COR-L47 (cell line): ENCODE measurements around the gene NF1.
A peak's percentile ranks its signal among the peaks of the same experiment; 100 is the strongest.

Experiments
- DNase-seq: peaks from one replicate; lab custom pipeline; 2025; lab: John Stamatoyannopoulos, UW

Gene NF1

DNA sequence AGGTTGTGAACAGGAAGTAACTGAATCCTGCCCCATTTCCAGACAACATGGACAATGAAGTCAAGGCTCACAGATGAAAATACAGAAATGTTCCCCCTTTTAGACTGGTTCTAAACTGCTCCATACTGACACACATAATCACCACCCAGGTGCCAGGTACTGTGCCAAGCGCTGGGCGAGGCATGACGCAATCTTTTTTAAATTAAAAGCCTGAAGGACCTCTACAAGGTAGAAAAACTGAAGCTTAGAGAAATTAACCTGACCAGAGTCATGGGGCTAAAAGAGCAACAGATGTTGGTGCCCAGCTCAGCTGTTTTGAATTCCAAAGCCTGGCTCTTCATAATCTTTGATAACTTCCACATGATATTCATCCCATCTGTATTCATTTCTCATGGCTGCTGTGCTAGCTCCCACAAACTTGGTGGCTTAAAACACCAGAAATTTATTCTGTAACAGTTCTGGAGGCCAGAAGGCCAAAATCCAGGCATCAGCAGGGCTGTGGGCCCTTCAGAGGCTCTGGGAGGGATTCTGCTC is 291.8 kb downstream of the NF1 start:
- no peak for DNase-seq

- DNase-seq: no peak
Measured at GRCh38 chr17:31387438-31387837, 292.7 kb downstream of the NF1 start.

- no peak for DNase-seq
Measured at GRCh38 chr17:31388351-31388750, 293.6 kb downstream of the NF1 start.

- peak; percentile 7 for DNase-seq
Measured at GRCh38 chr17:31388770-31389656, 294.2 kb downstream of the NF1 start.

- no peak for DNase-seq
Measured at GRCh38 chr17:31389657-31390381, 295.0 kb downstream of the NF1 start.

GRCh38 chr17:31390426-31390747 is 295.6 kb downstream of the NF1 start:
- no peak for DNase-seq

- no peak for DNase-seq
Measured at GRCh38 chr17:31390748-31391495, 296.1 kb downstream of the NF1 start.

DNA sequence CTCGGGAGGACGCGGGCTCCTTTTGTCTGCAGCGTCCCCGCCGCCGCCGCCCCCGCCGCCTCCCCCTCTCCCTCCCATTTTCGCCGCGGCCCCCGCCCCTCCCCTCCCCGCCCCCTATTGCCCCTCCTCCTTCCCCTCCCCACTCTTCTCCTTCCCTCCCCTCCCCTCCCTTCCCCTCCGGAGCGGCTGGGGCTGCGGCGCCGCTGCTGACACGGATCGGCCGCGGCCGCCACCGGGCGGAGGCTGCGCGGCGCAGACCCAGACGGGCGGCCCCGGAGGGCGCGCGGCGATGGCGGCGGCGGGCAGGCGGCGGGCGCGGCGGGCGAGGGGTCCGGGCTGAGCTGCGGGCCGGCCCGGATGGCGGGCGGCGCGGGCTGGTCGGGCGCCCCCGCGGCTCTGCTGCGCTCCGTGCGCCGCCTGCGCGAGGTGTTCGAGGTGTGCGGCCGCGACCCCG is 296.7 kb downstream of the NF1 start, which contains the start of gene RAB11FIP4:
Gene RAB11FIP4, plus strand, starts transcription at position 180 of the 454 bp plus-strand sequence. Its CDS starts 178 bp downstream, at position 358.
- DNase-seq: peak; percentile 27

DNA sequence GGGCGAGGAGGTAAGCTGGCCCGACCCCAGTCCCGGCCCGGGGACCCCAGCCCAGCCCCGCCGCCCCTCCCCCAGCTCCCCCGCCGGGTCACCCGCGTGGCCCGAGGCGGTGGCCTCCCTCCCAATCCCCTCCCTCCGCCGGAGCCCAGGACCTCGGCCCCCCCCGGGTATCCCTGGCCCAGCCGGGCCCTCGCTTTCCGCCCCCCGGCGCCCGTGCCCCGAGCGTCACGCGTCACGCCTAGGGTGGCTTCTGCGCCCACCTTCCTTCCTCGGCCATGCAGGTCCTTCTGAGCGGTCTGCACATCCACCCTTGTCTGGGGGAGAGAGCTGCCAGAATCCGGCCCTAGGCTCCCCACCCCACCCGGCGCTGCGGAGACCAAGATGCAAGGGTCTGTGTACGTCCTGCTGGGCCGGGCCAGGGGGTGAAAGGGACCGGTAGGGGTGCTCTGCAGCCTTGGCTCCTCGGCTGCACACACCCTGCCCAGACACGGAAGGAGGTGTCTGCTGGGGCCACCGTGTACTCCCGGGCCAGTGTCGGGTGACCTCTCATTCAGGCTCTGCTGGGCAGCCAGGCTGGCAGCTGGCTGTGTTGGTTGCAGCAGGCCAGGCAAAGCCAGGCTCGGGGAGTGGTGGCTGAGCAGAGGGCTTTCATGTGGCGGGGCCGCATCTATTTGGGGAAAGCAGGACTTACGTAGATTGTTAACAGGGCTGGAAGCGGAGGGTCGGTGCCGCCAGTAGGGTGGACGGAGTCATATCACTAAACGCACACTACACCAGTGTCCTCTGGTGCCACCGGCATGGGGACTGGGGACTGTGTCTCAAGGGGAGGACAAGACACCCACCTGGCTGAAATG is 297.5 kb downstream of the NF1 start:
- no peak for DNase-seq

- no peak for DNase-seq
Measured at GRCh38 chr17:31392856-31393748, 298.3 kb downstream of the NF1 start.

DNA sequence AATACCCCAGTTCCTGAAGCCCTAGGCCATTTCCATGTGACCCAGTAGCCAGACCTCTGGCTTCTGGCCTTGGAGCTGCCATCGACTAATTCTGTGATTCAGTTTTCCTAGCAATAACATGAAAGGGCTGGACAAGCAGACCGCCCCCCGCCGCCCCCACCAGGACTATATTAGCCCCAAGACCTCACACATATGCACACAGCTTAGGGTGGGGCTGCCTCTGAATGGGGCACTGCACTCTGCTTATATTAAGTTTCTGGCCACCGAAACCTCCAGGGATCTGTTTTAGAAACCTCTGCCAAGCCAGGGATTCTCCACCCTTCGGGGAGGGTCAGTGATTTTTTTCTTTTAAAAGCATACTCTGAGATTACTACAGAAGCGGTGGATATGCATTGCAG is 299.0 kb downstream of the NF1 start:
- no peak for DNase-seq

DNA sequence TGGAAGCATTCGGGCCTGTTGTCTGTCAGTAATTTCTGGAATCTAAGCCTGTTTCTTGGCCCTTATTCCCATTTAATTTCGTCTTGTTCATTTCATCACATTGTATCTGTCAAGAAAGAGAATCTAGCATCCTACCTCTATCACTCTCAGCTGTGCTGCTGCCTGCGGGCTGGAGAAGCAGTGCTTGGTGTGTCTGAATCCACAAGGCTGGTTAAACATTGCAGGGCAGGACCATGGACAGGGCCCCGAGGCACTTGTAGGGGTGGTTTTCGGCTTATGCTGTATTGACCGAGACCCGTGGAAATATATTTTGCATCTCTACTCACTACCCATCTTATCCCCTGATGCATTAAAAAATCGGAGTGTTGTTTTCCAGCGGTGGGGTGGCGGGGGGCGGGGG is 299.8 kb downstream of the NF1 start:
- no peak for DNase-seq

DNA sequence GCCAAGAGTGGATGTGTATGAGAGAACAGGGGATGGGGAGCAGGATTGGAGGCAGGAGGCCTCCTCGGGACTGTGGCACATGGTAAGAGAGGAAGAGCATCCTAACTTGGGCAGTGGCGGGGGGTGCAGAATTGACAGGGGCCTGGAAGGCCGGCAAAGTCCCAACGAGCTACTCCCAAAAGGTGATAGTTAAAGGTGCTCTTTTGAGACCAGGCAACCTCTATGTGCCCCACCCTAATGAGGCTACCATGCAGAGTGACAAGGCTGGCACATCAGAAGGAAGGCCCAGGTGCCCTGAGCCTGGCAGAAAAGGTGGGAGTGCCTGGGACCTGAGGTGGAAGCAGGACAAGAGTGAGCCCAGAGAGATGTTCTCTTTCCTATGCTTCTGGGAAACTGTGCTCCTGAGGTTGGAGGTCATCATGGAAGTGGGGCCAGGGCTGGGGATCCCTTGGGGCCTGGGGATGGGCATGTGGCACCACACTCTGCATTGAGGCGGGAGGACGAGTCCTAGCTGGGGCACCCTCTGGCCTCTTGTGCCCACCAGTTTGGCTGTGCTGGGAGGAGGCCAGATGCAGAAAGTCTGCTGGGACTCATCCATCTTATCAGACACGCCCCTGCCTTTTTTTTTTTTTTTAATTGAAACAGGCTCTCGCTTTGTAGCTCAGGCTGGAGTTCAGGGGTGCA is 302.6 kb downstream of the NF1 start:
- DNase-seq: no peak

DNA sequence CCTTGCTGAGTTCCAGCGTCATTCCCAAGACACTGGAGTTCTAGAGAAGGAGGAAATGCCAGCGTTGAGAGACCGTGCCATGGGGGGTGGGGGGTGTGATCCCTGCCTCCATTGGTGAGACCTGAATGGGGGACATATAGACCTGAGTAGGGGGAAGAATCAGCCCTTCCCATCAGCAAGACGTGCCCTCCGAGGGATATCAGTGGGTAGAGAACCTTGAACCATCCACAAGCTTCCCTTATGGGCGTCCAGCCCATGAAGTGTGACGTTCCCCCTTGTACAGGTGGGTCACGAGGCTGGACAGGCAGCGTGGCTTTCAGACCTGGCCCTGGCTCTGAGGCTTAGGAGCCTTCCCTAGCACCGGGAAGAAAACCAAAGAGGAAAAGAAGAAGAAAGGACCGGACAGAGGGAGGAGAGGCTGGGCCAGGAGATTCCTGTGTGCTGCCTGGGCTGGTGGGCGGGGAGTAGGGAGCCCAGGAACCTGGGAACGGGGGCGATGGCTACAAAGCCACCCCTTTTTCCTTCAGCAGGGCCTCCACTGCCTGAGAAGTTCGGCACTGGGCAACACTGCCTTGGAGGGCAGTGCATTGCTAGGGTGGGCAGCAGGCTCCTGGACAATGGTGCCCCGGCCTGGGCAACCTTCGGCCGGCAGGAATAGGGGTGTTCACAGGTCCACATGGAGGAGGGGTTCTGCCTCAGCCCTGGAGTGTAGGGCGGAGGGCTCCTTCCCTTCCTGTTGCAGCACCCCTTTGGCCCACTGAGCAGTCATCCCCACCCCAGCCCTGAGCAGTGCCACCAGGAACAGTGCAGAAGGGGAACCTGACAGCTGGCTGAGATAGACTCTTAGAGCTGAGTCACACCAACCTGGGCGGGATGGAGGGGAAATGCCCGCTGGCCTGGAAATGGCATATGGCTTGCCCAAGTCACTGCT is 303.9 kb downstream of the NF1 start:
- no peak for DNase-seq

- DNase-seq: no peak
Measured at GRCh38 chr17:31400481-31400950, 305.7 kb downstream of the NF1 start.

GRCh38 chr17:31401456-31402254 is 306.9 kb downstream of the NF1 start:
- no peak for DNase-seq
